ENCODE measurements around the gene SH3PXD2A.

The SH3PXD2A gene

DNA sequence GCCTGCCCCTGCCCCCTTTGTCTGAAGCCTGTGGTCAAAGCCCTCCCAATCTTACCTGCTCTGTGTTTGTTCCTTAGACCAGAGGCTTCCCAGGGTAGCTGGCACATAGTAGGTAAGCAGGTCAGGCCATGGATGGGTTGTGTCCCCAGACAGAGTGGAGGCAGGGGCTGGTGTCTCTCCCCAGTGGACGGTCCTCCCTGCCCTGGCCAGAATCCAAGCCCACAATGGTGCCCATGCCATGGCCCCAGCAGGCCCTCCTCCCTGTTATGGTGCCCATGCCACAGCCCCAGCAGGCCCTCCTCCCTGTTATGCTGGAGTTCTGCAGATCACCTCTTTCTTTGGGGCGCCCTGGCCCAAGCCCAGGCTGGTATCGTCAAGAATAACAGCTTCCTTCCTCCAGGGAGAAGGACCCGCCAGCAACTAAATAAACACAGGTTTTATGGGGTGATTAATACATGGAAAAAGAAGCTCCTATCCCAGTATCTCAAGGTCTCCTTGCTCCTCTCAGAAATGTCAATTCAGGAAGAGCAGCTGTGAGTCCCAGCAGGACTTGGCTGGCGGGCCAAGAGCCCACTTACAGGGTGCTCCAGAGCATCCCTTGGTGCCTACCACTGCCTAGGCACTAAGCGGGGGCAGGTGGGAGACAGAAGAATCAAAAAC is 279.8 kb downstream of the SH3PXD2A start:
- Histone ChIP-seq H2BK5ac (ENCODE audit: low read length) (no peak overlapping the region), H4K8ac (ENCODE audit: low read depth, low read length) (no peak overlapping the region), H3K27me3 (ENCODE audit: insufficient read depth, low read length, poor library complexity) (no peaks in the 10 kb centered on the region), H4K5ac (ENCODE audit: low read length) (no peak overlapping the region), H2AK5ac (ENCODE audit: low read length) (no peak overlapping the region), H2BK15ac (replicated peaks; ENCODE audit: low read depth) (no peak overlapping the region), H3K4me2 (ENCODE audit: low read length) (no peak overlapping the region), H3K56ac (ENCODE audit: low read length) (no peak overlapping the region), H3K79me1 (ENCODE audit: low read length) (no peaks in the 10 kb centered on the region), H3K23ac (ENCODE audit: low read length) (no peak overlapping the region), H2BK120ac (ENCODE audit: low read depth, low read length) (no peak overlapping the region), H3K18ac (ENCODE audit: low read length) (no peak overlapping the region), H3K4ac (ENCODE audit: low read depth, low read length) (no peak overlapping the region), H3K79me2 (ENCODE audit: control insufficient read depth, insufficient read depth, low read length) (no peaks in the 10 kb centered on the region), H3K27ac (ENCODE audit: low read depth, low read length) (no peak overlapping the region), H3K9ac (ENCODE audit: low read length) (no peak overlapping the region), H3K36me3 (ENCODE audit: control insufficient read depth, insufficient read depth, low read length) (no peaks in the 10 kb centered on the region), H3K4me1 (ENCODE audit: control insufficient read depth, low read depth, low read length) (no peaks in the 10 kb centered on the region), H3K4me3 (ENCODE audit: low read length) (no peak overlapping the region)
- WGBS (ENCODE audit: extremely low coverage, insufficient coverage, low lambda C conversion rate), result no CpG with 5 or more reads among the region's 6 CpGs
- no peak for DNase-seq

DNA sequence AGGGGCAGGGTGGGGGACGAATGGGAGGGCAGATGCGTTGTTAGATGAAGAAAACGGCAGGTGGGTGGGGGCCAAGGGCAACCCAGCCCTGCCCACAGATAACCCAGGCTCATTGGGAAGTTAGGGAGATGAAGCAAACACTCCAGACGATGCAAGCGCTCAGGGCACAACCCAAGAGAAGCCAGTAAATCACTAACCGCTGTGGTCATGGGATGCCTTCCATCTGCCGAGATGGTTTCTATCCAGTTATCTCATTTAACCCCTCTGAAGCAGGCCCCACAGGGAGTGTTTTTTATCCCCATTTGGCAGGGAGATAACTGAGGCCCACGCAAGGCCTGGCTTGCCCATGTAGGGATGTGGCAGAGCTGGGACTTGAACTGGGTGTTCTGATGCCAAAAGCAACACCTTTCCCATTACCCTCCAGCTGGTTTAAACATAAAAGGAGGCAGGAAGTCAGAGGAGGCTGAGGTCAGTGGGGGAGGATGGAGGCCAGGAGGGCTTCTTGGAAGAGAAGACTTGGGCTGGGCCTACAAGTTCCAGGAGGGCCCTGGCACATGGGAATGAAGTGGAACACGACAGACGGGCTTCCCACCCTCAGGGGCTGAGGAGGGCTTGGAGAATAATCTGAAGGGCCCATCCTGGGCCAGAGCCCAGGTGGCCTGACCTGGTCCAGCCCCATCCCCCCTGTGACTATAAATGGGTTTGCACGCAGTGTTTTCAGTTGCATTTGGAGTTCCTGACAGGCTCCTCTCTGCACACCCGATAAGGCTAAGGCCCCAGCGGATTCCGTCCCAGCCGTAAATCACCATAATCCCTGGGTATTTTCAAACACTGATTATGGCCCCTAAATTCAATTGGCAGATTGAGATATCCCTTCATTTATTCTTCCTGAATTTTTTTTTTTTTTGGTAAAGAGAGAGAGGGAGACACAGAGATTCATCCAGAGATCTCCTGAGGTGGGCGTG is 281.0 kb downstream of the SH3PXD2A start:
- H3K27me3 ChIP-seq (ENCODE audit: insufficient read depth, low read length, poor library complexity), result no peaks in the 10 kb centered on the region
- no peaks in the 10 kb centered on the region for H3K79me1 ChIP-seq (ENCODE audit: low read length)
- WGBS (ENCODE audit: extremely low coverage, insufficient coverage, low lambda C conversion rate), result no CpG with 5 or more reads among the region's 16 CpGs
- H3K4ac ChIP-seq (ENCODE audit: low read depth, low read length), result no peak overlapping the region
- no peak overlapping the region for H2AK5ac ChIP-seq (ENCODE audit: low read length)
- no peak overlapping the region for H3K9ac ChIP-seq (ENCODE audit: low read length)
- no peak overlapping the region for H4K8ac ChIP-seq (ENCODE audit: low read depth, low read length)
- H2BK15ac ChIP-seq (replicated peaks; ENCODE audit: low read depth), result no peak overlapping the region
- no peak overlapping the region for H3K56ac ChIP-seq (ENCODE audit: low read length)
- no peak overlapping the region for H3K4me2 ChIP-seq (ENCODE audit: low read length)
- no peaks in the 10 kb centered on the region for H3K36me3 ChIP-seq (ENCODE audit: control insufficient read depth, insufficient read depth, low read length)
- H2BK5ac ChIP-seq (ENCODE audit: low read length), result no peak overlapping the region
- no peak overlapping the region for H3K4me3 ChIP-seq (ENCODE audit: low read length)
- no peak for DNase-seq
- H2BK120ac ChIP-seq (ENCODE audit: low read depth, low read length), result no peak overlapping the region
- no peak overlapping the region for H4K5ac ChIP-seq (ENCODE audit: low read length)
- H3K23ac ChIP-seq (ENCODE audit: low read length), result no peak overlapping the region
- no peak overlapping the region for H3K18ac ChIP-seq (ENCODE audit: low read length)
- H3K4me1 ChIP-seq (ENCODE audit: control insufficient read depth, low read depth, low read length), result no peaks in the 10 kb centered on the region
- H3K79me2 ChIP-seq (ENCODE audit: control insufficient read depth, insufficient read depth, low read length), result no peaks in the 10 kb centered on the region
- H3K27ac ChIP-seq (ENCODE audit: low read depth, low read length), result no peak overlapping the region

DNA sequence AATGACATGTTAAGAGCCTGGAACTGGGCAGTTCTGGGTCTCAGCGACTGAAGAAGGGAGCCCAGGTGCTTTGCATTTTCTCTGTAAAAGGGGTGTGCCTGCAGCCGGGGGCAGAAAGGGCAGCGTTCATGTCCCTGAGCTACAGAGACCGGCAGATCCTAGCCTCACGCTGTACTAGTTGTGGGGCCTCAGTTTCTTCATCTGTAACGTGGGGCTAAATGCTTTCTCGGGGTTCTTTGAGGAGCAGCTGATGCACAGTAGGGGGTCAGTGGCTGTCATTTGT is 282.2 kb downstream of the SH3PXD2A start:
- no peak overlapping the region for H2BK5ac ChIP-seq (ENCODE audit: low read length)
- no peaks in the 10 kb centered on the region for H3K79me2 ChIP-seq (ENCODE audit: control insufficient read depth, insufficient read depth, low read length)
- H3K4ac ChIP-seq (ENCODE audit: low read depth, low read length), result no peak overlapping the region
- no peak overlapping the region for H2BK120ac ChIP-seq (ENCODE audit: low read depth, low read length)
- H3K23ac ChIP-seq (ENCODE audit: low read length), result no peak overlapping the region
- no CpG with 5 or more reads among the region's 7 CpGs for WGBS (ENCODE audit: extremely low coverage, insufficient coverage, low lambda C conversion rate)
- no peak overlapping the region for H4K5ac ChIP-seq (ENCODE audit: low read length)
- no peak overlapping the region for H2BK15ac ChIP-seq (replicated peaks; ENCODE audit: low read depth)
- DNase-seq, result no peak
- no peak overlapping the region for H3K9ac ChIP-seq (ENCODE audit: low read length)
- no peak overlapping the region for H3K4me2 ChIP-seq (ENCODE audit: low read length)
- H3K4me1 ChIP-seq (ENCODE audit: control insufficient read depth, low read depth, low read length), result no peaks in the 10 kb centered on the region
- no peaks in the 10 kb centered on the region for H3K27me3 ChIP-seq (ENCODE audit: insufficient read depth, low read length, poor library complexity)
- H3K56ac ChIP-seq (ENCODE audit: low read length), result no peak overlapping the region
- no peak overlapping the region for H3K18ac ChIP-seq (ENCODE audit: low read length)
- no peak overlapping the region for H2AK5ac ChIP-seq (ENCODE audit: low read length)
- no peaks in the 10 kb centered on the region for H3K79me1 ChIP-seq (ENCODE audit: low read length)
- H3K27ac ChIP-seq (ENCODE audit: low read depth, low read length), result no peak overlapping the region
- H3K36me3 ChIP-seq (ENCODE audit: control insufficient read depth, insufficient read depth, low read length), result no peaks in the 10 kb centered on the region
- no peak overlapping the region for H4K8ac ChIP-seq (ENCODE audit: low read depth, low read length)
- H3K4me3 ChIP-seq (ENCODE audit: low read length), result no peak overlapping the region

- WGBS (ENCODE audit: extremely low coverage, insufficient coverage, low lambda C conversion rate), result no CpG with 5 or more reads among the region's 10 CpGs
- H4K8ac ChIP-seq (ENCODE audit: low read depth, low read length), result no peak overlapping the region
- H2BK15ac ChIP-seq (replicated peaks; ENCODE audit: low read depth), result no peak overlapping the region
- no peak overlapping the region for H3K4me3 ChIP-seq (ENCODE audit: low read length)
- H2AK5ac ChIP-seq (ENCODE audit: low read length), result no peak overlapping the region
- no peaks in the 10 kb centered on the region for H3K4me1 ChIP-seq (ENCODE audit: control insufficient read depth, low read depth, low read length)
- no peak overlapping the region for H3K4me2 ChIP-seq (ENCODE audit: low read length)
- no peak for DNase-seq
- H3K79me2 ChIP-seq (ENCODE audit: control insufficient read depth, insufficient read depth, low read length), result no peaks in the 10 kb centered on the region
- H3K36me3 ChIP-seq (ENCODE audit: control insufficient read depth, insufficient read depth, low read length), result no peaks in the 10 kb centered on the region
- no peak overlapping the region for H3K56ac ChIP-seq (ENCODE audit: low read length)
- H4K5ac ChIP-seq (ENCODE audit: low read length), result no peak overlapping the region
- no peak overlapping the region for H2BK5ac ChIP-seq (ENCODE audit: low read length)
- H3K23ac ChIP-seq (ENCODE audit: low read length), result no peak overlapping the region
- H3K27ac ChIP-seq (ENCODE audit: low read depth, low read length), result no peak overlapping the region
- no peak overlapping the region for H3K18ac ChIP-seq (ENCODE audit: low read length)
- no peaks in the 10 kb centered on the region for H3K79me1 ChIP-seq (ENCODE audit: low read length)
- no peak overlapping the region for H3K9ac ChIP-seq (ENCODE audit: low read length)
- H2BK120ac ChIP-seq (ENCODE audit: low read depth, low read length), result no peak overlapping the region
- H3K4ac ChIP-seq (ENCODE audit: low read depth, low read length), result no peak overlapping the region
- no peaks in the 10 kb centered on the region for H3K27me3 ChIP-seq (ENCODE audit: insufficient read depth, low read length, poor library complexity)
These were observed 282.8 kb downstream of the SH3PXD2A start for GRCh38 chr10:103572347-103573204.

- Histone ChIP-seq H3K56ac (ENCODE audit: low read length) (no peak overlapping the region), H3K4me2 (ENCODE audit: low read length) (no peak overlapping the region), H3K18ac (ENCODE audit: low read length) (no peak overlapping the region), H4K8ac (ENCODE audit: low read depth, low read length) (no peak overlapping the region), H3K4me1 (ENCODE audit: control insufficient read depth, low read depth, low read length) (no peaks in the 10 kb centered on the region), H3K79me2 (ENCODE audit: control insufficient read depth, insufficient read depth, low read length) (no peaks in the 10 kb centered on the region), H3K4me3 (ENCODE audit: low read length) (no peak overlapping the region), H2BK15ac (replicated peaks; ENCODE audit: low read depth) (no peak overlapping the region), H3K36me3 (ENCODE audit: control insufficient read depth, insufficient read depth, low read length) (no peaks in the 10 kb centered on the region), H3K79me1 (ENCODE audit: low read length) (no peaks in the 10 kb centered on the region), H2AK5ac (ENCODE audit: low read length) (no peak overlapping the region), H4K5ac (ENCODE audit: low read length) (no peak overlapping the region), H3K27ac (ENCODE audit: low read depth, low read length) (no peak overlapping the region), H3K23ac (ENCODE audit: low read length) (no peak overlapping the region), H3K4ac (ENCODE audit: low read depth, low read length) (no peak overlapping the region), H2BK5ac (ENCODE audit: low read length) (no peak overlapping the region), H2BK120ac (ENCODE audit: low read depth, low read length) (no peak overlapping the region), H3K9ac (ENCODE audit: low read length) (no peak overlapping the region), H3K27me3 (ENCODE audit: insufficient read depth, low read length, poor library complexity) (no peaks in the 10 kb centered on the region)
- DNase-seq, result no peak
- WGBS (ENCODE audit: extremely low coverage, insufficient coverage, low lambda C conversion rate), result no CpG with 5 or more reads among the region's 18 CpGs
These were observed 283.8 kb downstream of the SH3PXD2A start for GRCh38 chr10:103571656-103571975.
